GM12872 (cell line): Measurements from ENCODE around the gene DNAL4.
A peak's percentile ranks its signal among the peaks of the same experiment; 100 is the strongest.

ENCODE experiments used
- CTCF ChIP-seq: IDR thresholded peaks from 3 replicates; pipeline ENCODE4 v1.5.1; 2011; ENCODE audit warnings: low read depth, mild to moderate bottlenecking, low read length, moderate library complexity; ENCODE audit not compliant: insufficient read depth

Gene DNAL4

GRCh38 chr22:38773363-38773946 is 20.5 kb downstream of the DNAL4 start:
- no peak for TF ChIP-seq CTCF

GRCh38 chr22:38772623-38772873 is 21.4 kb downstream of the DNAL4 start:
- TF ChIP-seq CTCF: no peak

- TF ChIP-seq CTCF: no peak
These were observed 23.5 kb downstream of the DNAL4 start for GRCh38 chr22:38770257-38770949.

DNA sequence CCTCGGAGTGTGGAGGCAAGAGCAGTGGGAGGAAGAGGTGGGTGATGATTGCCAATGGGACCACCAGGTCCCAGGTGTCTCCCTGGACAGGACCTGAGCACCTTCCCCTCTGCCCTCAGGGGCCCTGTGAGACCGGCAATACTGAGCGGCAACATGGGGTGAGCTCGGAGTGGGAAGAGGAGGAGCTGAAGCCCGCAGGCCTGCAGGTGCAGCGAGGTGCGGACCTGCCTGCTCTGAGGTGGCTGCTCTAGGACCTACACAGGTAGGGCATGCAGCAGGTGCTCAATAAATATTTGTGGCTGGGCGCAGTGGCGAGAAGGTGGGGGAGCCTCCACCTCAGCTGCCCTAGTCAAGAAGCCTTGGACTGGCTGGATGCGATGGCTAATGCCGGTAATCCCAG is 25.9 kb downstream of the DNAL4 start:
- TF ChIP-seq CTCF: no peak

- TF ChIP-seq CTCF: no peak
These were observed 26.6 kb downstream of the DNAL4 start for GRCh38 chr22:38767313-38767712.

DNA sequence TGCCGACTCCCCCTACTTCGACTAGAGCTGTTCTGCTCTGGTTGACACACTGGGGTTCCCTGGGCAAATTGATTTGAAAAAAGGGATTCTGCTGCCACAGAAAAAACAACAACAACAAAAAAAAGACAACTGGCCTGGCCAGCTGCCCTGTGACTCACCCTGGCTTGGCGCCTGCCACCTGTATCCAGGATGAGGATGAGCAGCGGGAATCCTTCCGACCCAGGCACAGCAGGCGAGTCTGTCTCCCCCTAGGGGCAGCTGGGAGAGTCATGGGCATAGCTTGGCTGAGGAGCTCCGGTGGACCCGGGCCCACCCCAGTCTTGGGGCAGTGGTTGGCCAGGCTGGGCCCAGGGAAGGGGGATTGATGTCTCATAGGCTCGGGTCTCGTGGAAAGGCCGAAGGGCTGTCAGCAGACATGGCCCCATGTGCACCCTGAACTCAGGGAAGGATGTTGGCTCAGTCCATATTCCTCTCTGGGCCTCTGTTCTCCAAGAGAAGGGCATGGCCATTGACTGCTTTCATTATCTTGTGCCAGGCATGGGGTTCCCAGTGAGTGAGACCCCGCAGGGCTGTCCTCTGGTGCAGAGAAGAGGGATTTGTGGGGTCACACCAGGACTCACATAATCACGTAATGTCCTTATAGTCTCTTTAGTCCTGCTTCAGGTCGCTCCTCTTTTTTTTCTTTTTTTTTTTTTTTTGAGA is 27.7 kb downstream of the DNAL4 start:
- TF ChIP-seq CTCF: peak; percentile 93

DNA sequence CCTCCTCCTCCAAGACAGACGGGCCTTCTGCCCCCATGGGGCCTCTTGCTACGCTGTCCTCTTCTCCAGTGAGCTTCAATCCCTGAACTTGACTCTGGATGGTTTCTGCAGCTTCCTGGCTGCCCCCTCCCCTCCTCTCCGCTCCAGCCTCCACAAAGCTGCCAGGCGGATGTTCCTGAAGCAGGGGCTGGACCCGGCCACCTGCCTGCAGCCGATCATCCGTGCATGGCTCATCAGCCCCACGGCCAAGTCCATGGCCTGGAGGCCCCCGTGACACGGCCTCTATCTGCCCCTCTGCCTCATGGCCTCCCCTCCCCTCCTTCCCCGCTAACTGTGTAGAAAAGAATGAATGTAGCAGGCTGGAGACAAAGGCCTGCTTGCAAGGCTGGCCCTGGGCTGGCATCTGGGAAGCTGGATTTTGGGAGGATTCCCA is 31.4 kb downstream of the DNAL4 start:
- no peak for TF ChIP-seq CTCF
